ENCODE results near the gene MEIS2. TPM values are rescaled to one million over a fixed set of nuclear protein-coding genes. Genes with fewer than 3 reads are reported as not detected.

The MEIS2 gene
- total RNA-seq, 1 donor from 2014 or later: 35.6 TPM

GRCh38 chr15:37138591-37139215 lies 38.4 kb upstream of the MEIS2 start:
- Histone ChIP-seq H3K4me2 (ENCODE audit: low read length) (no peak overlapping the region), H3K4me1 (ENCODE audit: insufficient read depth, low read length) (peaks cover 4% of the 10 kb centered on the region), H4K20me1 (ENCODE audit: insufficient read depth, low read length) (no peaks in the 10 kb centered on the region), H3K9me3 (ENCODE audit: insufficient read depth, low read depth, low read length) (no peaks in the 10 kb centered on the region), H3K27ac (ENCODE audit: low read depth, low read length) (no peak overlapping the region), H3K79me2 (ENCODE audit: insufficient read depth, low read length) (no peaks in the 10 kb centered on the region), H3K4me3 (ENCODE audit: insufficient read depth, low read depth, low read length) (no peak overlapping the region), H3K36me3 (ENCODE audit: insufficient read depth, low read length) (no peaks in the 10 kb centered on the region), H3K9ac (ENCODE audit: low read length) (no peak overlapping the region), H3K27me3 (ENCODE audit: insufficient read depth, low read length) (no peaks in the 10 kb centered on the region), H2AFZ (ENCODE audit: low read depth, low read length) (no peak overlapping the region)
- no peak overlapping the region for H3K27ac Mint-ChIP-seq (ENCODE audit: unreplicated experiment)
- peaks cover 3% of the 10 kb centered on the region for H3K4me1 Mint-ChIP-seq (ENCODE audit: low read depth, unreplicated experiment)
- no peak for TF ChIP-seq CTCF (IDR thresholded peaks at IDR 0.05; ENCODE audit: insufficient read depth, low read depth, low read length)
- no peak for TF ChIP-seq EZH2 (IDR thresholded peaks at IDR 0.05; ENCODE audit: insufficient read depth, low read length)
- H3K36me3 Mint-ChIP-seq (ENCODE audit: low read depth, unreplicated experiment): no peaks in the 10 kb centered on the region
- H3K4me3 Mint-ChIP-seq (ENCODE audit: unreplicated experiment): no peak overlapping the region
- H3K9me3 Mint-ChIP-seq (ENCODE audit: unreplicated experiment): no peaks in the 10 kb centered on the region
- FAIRE-seq: no peak
- no peak for DNase-seq (ENCODE audit: low read depth)
- H3K27me3 Mint-ChIP-seq (ENCODE audit: low read depth, unreplicated experiment): peaks cover 4% of the 10 kb centered on the region

GRCh38 chr15:37137221-37137620 lies 36.9 kb upstream of the MEIS2 start:
- Histone ChIP-seq H3K27me3 (ENCODE audit: insufficient read depth, low read length) (no peaks in the 10 kb centered on the region), H3K9me3 (ENCODE audit: insufficient read depth, low read depth, low read length) (no peaks in the 10 kb centered on the region), H2AFZ (ENCODE audit: low read depth, low read length) (no peak overlapping the region), H3K27ac (ENCODE audit: low read depth, low read length) (no peak overlapping the region), H3K4me2 (ENCODE audit: low read length) (no peak overlapping the region), H3K4me1 (ENCODE audit: insufficient read depth, low read length) (peaks cover 4% of the 10 kb centered on the region), H3K36me3 (ENCODE audit: insufficient read depth, low read length) (no peaks in the 10 kb centered on the region), H3K9ac (ENCODE audit: low read length) (no peak overlapping the region), H3K79me2 (ENCODE audit: insufficient read depth, low read length) (no peaks in the 10 kb centered on the region), H4K20me1 (ENCODE audit: insufficient read depth, low read length) (no peaks in the 10 kb centered on the region), H3K4me3 (ENCODE audit: insufficient read depth, low read depth, low read length) (no peak overlapping the region)
- no peaks in the 10 kb centered on the region for H3K9me3 Mint-ChIP-seq (ENCODE audit: unreplicated experiment)
- no peak for FAIRE-seq
- no peak overlapping the region for H3K27ac Mint-ChIP-seq (ENCODE audit: unreplicated experiment)
- no peak overlapping the region for H3K4me3 Mint-ChIP-seq (ENCODE audit: unreplicated experiment)
- DNase-seq (ENCODE audit: low read depth): no peak
- peaks cover 4% of the 10 kb centered on the region for H3K27me3 Mint-ChIP-seq (ENCODE audit: low read depth, unreplicated experiment)
- H3K36me3 Mint-ChIP-seq (ENCODE audit: low read depth, unreplicated experiment): no peaks in the 10 kb centered on the region
- TF ChIP-seq EZH2 (IDR thresholded peaks at IDR 0.05; ENCODE audit: insufficient read depth, low read length) (no peak), CTCF (IDR thresholded peaks at IDR 0.05; ENCODE audit: insufficient read depth, low read depth, low read length) (no peak)
- H3K4me1 Mint-ChIP-seq (ENCODE audit: low read depth, unreplicated experiment): peaks cover 3% of the 10 kb centered on the region

- H3K36me3 ChIP-seq (ENCODE audit: insufficient read depth, low read length): no peaks in the 10 kb centered on the region
- no peak overlapping the region for H3K4me3 Mint-ChIP-seq (ENCODE audit: unreplicated experiment)
- H3K27me3 Mint-ChIP-seq (ENCODE audit: low read depth, unreplicated experiment): peaks cover 4% of the 10 kb centered on the region
- H2AFZ ChIP-seq (ENCODE audit: low read depth, low read length): no peak overlapping the region
- H3K27ac Mint-ChIP-seq (ENCODE audit: unreplicated experiment): no peak overlapping the region
- H3K4me1 Mint-ChIP-seq (ENCODE audit: low read depth, unreplicated experiment): peaks cover 7% of the 10 kb centered on the region
- no peak overlapping the region for H3K9ac ChIP-seq (ENCODE audit: low read length)
- H4K20me1 ChIP-seq (ENCODE audit: insufficient read depth, low read length): no peaks in the 10 kb centered on the region
- DNase-seq (ENCODE audit: low read depth): no peak
- no peak for TF ChIP-seq EZH2 (IDR thresholded peaks at IDR 0.05; ENCODE audit: insufficient read depth, low read length)
- no peak for TF ChIP-seq CTCF (IDR thresholded peaks at IDR 0.05; ENCODE audit: insufficient read depth, low read depth, low read length)
- H3K4me3 ChIP-seq (ENCODE audit: insufficient read depth, low read depth, low read length): no peak overlapping the region
- H3K27me3 ChIP-seq (ENCODE audit: insufficient read depth, low read length): peaks cover 2% of the 10 kb centered on the region
- FAIRE-seq: no peak
- no peak overlapping the region for H3K4me2 ChIP-seq (ENCODE audit: low read length)
- no peaks in the 10 kb centered on the region for H3K79me2 ChIP-seq (ENCODE audit: insufficient read depth, low read length)
- H3K4me1 ChIP-seq (ENCODE audit: insufficient read depth, low read length): peaks cover 4% of the 10 kb centered on the region
- H3K27ac ChIP-seq (ENCODE audit: low read depth, low read length): no peak overlapping the region
- H3K36me3 Mint-ChIP-seq (ENCODE audit: low read depth, unreplicated experiment): no peaks in the 10 kb centered on the region
- no peaks in the 10 kb centered on the region for H3K9me3 ChIP-seq (ENCODE audit: insufficient read depth, low read depth, low read length)
- H3K9me3 Mint-ChIP-seq (ENCODE audit: unreplicated experiment): no peaks in the 10 kb centered on the region
Observed at GRCh38 chr15:37136666-37137065, 36.3 kb upstream of the MEIS2 start.

Data from astrocyte (in vitro differentiated cells and primary cell).